ENCODE measurements around the gene SDK1. TPM values are rescaled to one million over a fixed set of nuclear protein-coding genes. Genes with fewer than 3 reads are reported as not detected.

SDK1 gene
- total RNA-seq, 2 donors from 2014 or later, result 3.1 to 3.6 TPM

GRCh38 chr7:3942276-3942675, 641.2 kb downstream of the SDK1 start:
- no peak for DNase-seq (ENCODE audit: low spot score)
- no peak overlapping the region for H3K4me3 ChIP-seq
- no peaks in the 10 kb centered on the region for H3K36me3 ChIP-seq
- no peaks in the 10 kb centered on the region for H3K4me1 ChIP-seq
- H3K27me3 ChIP-seq, result no peaks in the 10 kb centered on the region
- no peak for TF ChIP-seq CTCF (IDR thresholded peaks at IDR 0.05)
- H3K9me3 ChIP-seq, result peaks cover 0 to 11% of the 10 kb centered on the region in 2 donors
- H3K27ac ChIP-seq, result no peak overlapping the region

GRCh38 chr7:3942816-3943745, 642.0 kb downstream of the SDK1 start:
- DNase-seq (ENCODE audit: low spot score), result no peak
- no peak overlapping the region for H3K27ac ChIP-seq
- H3K4me3 ChIP-seq, result no peak overlapping the region
- TF ChIP-seq CTCF (IDR thresholded peaks at IDR 0.05), result no peak
- no peaks in the 10 kb centered on the region for H3K27me3 ChIP-seq
- peaks cover 0 to 11% of the 10 kb centered on the region in 2 donors for H3K9me3 ChIP-seq
- no peaks in the 10 kb centered on the region for H3K36me3 ChIP-seq
- H3K4me1 ChIP-seq, result no peaks in the 10 kb centered on the region

- TF ChIP-seq CTCF (IDR thresholded peaks at IDR 0.05), result no peak
- Histone ChIP-seq H3K4me3 (no peak overlapping the region), H3K9me3 (peaks cover 0 to 11% of the 10 kb centered on the region in 2 donors), H3K27ac (no peak overlapping the region), H3K4me1 (peaks cover 0 to 6% of the 10 kb centered on the region in 2 donors), H3K36me3 (no peaks in the 10 kb centered on the region), H3K27me3 (no peaks in the 10 kb centered on the region)
- no peak for DNase-seq (ENCODE audit: low spot score)
Measured at GRCh38 chr7:3943779-3944520, 642.9 kb downstream of the SDK1 start.

- peaks cover 0 to 11% of the 10 kb centered on the region in 2 donors for H3K9me3 ChIP-seq
- H3K27ac ChIP-seq, result no peak overlapping the region
- H3K27me3 ChIP-seq, result no peaks in the 10 kb centered on the region
- TF ChIP-seq CTCF (IDR thresholded peaks at IDR 0.05), result no peak
- H3K36me3 ChIP-seq, result no peaks in the 10 kb centered on the region
- DNase-seq (ENCODE audit: low spot score), result no peak
- H3K4me1 ChIP-seq, result peaks cover 0 to 6% of the 10 kb centered on the region in 2 donors
- no peak overlapping the region for H3K4me3 ChIP-seq
Measured at GRCh38 chr7:3949242-3949640, 648.2 kb downstream of the SDK1 start.

GRCh38 chr7:3950249-3950648, 649.2 kb downstream of the SDK1 start:
- no peak overlapping the region for H3K4me3 ChIP-seq
- DNase-seq (ENCODE audit: low spot score), result no peak
- H3K27ac ChIP-seq, result no peak overlapping the region
- no peaks in the 10 kb centered on the region for H3K36me3 ChIP-seq
- peaks cover 0 to 6% of the 10 kb centered on the region in 2 donors for H3K4me1 ChIP-seq
- no peaks in the 10 kb centered on the region for H3K27me3 ChIP-seq
- H3K9me3 ChIP-seq, result peaks cover 0 to 3% of the 10 kb centered on the region in 2 donors
- TF ChIP-seq CTCF (IDR thresholded peaks at IDR 0.05), result no peak

All from right atrium auricular region (tissue), 2 donors.